NCI-H446 (cell line): ENCODE results near the gene TRPC4AP.

ENCODE experiments used
- DNase-seq, 2 experiments: peaks; one replicate each; lab custom pipeline; 2025; lab: John Stamatoyannopoulos, UW

Gene TRPC4AP

DNA sequence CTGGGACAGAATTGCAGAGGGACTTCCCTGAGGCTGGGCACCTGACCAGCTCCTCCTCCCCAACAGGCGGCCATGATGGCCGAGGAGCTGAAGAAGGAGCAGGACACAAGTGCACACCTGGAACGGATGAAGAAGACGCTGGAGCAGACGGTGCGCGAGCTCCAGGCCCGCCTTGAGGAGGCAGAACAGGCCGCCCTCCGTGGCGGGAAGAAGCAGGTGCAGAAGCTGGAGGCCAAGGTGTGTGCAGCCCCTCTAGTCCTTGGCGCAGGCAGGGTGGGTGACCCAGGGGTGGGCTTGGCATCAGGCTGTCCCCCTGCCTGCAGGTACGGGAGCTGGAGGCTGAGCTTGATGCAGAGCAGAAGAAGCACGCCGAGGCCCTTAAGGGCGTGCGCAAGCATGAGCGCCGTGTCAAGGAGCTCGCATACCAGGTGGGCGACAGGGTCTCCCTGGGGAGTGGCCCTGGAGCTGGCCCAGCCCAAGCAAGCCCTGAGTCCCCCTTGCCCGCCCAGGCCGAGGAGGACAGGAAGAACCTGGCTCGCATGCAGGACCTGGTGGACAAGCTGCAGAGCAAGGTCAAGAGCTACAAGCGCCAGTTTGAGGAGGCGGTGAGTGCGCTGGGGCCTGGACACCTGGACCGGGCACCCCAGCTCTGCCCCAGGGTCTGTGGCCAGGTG is 91.5 kb downstream of the TRPC4AP start:
- no peak for DNase-seq

DNA sequence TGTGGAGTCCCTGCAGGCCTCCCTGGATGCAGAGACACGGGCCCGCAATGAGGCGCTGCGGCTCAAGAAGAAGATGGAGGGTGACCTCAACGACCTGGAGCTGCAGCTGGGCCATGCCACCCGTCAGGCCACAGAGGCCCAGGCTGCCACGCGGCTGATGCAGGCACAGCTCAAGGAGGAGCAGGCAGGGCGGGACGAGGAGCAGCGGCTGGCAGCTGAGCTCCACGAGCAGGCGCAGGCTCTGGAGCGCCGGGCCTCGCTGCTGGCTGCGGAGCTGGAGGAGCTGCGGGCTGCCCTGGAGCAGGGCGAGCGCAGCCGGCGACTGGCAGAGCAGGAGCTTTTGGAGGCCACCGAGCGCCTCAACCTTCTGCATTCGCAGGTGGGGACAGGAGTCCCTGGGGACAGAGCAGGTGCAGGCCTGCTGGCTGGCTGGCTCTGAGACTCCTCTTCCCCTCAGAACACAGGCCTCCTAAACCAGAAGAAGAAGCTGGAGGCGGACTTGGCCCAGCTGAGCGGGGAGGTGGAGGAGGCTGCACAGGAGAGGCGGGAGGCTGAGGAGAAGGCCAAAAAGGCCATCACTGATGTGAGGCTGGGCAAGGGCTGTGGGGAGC is 92.2 kb downstream of the TRPC4AP start:
- DNase-seq = no peak

DNA sequence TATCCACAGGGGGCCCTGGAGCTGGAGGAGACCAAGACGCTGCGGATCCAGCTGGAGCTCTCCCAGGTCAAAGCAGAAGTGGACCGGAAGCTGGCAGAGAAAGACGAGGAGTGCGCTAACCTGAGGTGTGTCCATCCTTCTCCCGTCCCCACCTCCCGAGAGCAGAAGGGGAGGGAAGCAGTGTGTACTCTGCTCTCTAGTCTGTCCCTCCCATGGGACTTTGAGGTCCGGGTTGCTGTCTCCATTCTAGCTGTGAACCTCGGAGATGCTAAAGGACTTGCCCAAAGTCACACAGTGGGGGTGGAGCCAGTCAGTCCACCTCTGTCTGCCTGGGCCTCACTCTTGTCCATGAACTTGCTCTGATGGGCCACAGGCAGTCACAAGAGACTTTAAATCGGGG is 92.8 kb downstream of the TRPC4AP start:
- no peak for DNase-seq

DNA sequence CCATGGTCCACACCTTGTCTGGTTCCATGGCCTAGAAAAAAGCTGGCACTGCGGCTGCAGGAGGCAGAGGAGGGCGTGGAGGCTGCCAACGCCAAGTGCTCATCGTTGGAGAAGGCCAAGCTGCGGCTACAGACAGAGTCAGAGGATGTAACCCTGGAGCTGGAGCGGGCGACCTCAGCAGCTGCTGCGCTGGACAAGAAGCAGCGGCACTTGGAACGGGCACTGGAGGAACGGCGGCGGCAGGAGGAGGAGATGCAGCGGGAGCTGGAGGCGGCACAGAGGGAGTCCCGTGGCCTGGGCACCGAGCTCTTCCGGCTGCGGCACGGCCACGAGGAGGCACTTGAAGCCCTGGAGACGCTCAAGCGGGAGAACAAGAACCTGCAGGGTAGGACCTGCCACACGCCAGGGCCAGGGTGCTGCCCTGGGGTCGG is 93.6 kb downstream of the TRPC4AP start:
- DNase-seq = no peak

DNA sequence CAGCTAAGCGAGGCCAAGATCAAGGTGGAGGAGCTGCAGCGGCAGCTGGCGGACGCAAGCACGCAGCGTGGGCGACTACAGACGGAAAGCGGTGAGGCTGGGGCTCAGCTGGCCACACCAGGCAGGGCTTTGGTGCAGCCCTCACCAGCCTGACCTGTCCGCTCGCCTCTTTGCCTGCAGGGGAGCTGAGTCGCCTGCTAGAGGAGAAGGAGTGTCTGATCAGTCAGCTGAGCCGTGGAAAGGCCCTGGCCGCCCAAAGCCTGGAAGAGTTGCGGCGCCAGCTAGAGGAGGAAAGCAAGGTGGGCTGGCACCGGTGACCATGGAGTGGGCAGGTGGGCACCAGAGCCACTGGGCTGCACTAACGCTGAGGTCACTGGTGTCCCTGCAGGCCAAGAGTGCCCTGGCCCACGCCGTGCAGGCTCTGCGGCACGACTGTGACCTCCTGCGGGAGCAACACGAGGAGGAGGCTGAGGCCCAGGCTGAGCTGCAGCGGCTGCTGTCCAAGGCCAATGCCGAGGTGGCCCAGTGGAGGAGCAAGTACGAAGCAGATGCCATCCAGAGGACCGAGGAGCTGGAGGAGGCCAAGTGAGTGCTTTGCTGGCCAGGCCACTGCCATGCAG is 94.2 kb downstream of the TRPC4AP start:
- no peak for DNase-seq

DNA sequence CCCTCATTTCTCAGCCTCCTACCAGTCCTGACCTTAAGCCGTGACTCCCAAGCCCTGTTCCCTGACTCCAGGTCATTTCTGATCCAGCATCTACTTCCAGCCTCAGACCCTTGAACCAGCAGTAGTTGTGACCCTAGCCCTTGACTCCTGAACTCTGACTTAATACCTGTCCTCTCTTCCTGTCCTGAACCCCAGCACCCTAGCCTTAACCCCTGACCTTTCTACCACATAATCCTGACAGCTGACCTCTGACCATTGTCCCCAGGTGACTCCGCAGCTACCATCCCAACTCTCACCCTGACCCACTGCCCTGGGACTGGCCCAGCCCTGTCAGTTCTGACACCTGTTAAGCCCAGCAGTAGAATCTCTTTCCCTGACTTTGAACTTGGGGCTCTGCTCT is 94.8 kb downstream of the TRPC4AP start:
- DNase-seq = no peak

DNA sequence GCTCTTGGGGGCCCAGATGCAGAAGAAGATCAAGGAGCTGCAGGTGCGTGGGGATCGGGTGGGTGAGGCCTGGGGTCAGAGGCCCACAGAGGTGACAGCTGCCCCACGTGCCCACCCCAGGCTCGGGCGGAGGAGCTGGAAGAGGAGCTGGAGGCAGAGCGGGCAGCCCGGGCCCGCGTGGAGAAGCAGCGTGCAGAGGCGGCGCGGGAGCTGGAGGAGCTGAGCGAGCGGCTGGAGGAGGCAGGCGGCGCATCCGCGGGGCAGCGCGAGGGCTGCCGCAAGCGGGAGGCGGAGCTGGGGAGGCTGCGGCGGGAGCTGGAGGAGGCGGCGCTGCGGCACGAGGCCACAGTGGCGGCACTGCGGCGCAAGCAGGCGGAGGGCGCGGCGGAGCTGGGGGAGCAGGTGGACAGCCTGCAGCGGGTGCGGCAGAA is 95.5 kb downstream of the TRPC4AP start:
- DNase-seq = no peak

DNA sequence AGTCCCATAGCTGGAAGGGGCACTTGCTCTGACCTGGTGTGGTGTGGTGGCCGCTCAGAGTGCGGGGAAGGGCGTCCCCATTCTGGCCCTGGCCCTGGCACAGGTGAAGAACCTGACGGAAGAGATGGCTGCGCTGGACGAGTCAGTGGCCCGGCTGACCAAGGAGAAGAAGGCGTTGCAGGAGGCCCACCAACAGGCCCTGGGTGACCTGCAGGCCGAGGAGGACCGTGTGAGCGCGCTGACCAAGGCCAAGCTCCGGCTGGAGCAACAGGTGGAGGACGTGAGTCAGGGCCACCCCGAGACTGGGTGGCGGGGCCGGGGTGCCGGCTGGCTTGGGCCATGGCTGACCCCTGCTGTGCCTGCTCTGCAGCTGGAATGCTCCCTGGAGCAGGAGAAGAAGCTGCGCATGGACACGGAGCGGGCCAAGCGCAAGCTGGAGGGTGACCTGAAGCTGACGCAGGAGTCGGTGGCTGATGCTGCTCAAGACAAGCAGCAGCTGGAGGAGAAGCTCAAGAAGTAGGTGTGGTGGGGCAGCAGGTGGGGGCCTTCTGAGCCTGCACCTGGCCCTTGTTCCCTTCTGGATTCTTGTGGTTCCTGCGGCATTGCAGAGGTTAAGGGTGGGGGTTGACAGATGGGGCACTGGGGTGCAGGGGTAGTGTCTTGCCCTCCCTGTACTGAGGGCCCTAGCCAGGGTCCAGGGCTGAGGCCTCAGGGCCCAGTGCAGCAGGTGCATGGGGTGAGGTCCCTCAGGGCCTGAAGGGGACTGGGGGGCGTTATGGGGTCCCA is 96.2 kb downstream of the TRPC4AP start:
- no peak for DNase-seq

DNA sequence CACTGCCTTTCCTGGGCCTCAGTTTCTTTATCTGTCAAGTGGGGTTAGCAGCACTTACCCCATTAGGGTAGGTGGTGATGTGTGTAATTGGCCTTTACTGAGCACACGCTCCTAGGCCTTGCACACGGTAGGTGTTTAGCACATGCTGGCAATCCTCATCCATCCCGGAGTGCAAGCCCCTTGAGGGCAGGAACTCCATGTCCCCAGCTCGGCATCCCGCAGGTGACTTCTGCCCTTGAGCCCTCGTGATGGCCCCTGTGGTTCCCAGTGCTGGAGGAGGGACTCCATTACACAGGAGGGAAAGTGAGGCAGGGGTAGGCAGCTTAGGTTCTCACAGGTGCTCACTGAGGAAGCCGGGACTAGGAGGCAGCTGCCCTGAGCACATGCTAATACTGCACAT is 96.9 kb downstream of the TRPC4AP start:
- DNase-seq = no peak

DNA sequence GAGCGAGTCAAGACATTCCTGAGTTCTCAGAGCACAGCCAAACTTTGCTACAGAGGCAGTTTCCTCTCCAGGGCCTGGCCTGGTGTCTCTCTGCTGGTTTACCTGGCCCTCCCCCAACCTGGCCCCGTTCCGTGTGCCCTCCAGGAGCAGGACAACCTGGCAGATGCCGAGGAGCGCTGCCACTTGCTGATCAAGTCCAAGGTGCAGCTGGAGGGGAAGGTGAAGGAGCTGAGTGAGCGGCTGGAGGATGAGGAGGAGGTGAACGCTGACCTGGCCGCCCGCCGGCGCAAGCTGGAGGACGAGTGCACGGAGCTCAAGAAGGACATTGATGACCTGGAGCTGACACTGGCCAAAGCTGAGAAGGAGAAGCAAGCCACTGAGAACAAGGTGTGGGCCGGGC is 97.4 kb downstream of the TRPC4AP start:
- DNase-seq = no peak

DNA sequence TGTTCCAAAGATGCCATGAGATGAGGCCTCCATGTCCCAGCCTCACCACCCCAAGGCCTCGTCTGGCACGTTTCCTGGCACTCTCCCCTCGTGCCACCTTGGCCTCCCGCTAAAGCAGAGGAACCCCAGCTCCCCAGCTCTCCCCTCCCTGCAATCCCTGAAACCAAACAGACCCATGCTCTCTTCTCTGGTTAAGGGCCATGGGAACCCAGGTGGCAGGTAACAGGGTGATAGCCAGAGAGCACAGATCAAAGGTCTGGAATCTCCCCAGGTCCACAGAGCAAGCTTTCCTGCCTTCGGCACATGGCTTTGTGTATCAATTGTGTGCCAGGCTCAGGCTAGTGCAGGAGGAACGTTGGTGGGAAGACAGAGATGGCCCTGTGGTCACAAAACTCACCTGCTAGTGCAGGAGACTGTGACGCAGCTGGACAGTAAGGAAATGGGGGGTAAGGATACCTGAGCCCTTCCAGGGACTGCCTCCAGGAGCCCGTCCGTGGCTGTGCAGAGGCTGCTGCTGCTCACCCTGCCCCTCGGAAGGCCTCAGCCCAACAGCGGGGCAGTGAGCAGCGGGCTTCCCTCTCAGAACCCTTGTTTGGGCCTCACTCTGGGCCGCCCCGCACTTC is 98.0 kb downstream of the TRPC4AP start:
- no peak for DNase-seq

DNA sequence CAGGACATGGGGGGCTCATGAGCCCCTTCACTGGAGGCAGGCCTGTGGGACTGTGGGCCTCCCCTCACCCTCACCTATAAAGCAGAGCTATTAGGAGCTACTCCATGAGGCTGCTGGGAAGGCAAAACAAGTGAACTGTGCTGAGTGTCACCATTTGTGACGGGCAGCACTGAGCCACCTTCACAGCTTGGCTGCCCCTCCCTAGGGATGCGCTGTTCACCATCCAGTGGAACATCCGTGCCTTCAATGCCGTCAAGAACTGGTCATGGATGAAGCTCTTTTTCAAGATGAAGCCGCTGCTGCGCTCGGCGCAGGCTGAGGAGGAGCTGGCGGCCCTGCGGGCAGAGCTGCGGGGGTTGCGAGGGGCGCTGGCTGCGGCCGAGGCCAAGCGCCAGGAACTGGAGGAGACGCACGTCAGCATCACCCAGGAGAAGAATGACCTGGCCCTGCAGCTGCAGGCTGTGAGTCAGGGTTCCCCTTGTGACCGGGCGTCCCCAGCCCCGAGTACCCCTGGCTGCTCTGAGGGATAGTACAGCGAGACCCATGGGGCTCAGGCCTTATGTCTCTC is 98.6 kb downstream of the TRPC4AP start:
- no peak for DNase-seq

DNA sequence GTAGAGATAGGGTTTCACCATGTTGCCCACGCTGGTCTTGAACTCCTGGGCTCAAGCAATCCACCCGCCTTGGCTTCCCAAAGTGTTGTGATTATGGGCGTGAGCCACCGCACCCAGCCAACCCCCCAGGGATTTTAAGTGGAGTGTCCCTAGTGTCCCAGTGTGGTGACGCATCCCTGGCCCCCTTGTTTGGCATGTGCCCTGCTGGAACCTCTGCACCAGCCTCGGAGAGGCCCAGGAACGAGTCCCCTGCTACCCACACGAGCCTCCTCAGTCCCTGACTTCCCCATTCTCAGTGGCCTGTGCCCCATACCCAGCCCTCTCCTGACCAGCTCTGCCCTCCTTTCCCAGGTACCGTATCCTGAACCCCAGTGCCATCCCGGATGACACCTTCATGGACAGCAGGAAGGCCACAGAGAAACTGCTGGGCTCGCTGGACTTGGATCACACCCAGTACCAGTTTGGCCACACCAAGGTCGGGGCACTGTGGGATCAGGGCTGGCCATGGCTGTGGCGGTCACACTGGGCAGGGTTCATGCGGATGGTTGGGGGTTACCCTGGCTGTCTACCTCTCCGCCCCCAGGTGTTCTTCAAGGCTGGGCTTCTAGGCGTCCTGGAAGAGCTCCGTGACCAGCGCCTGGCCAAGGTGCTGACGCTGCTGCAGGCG is 99.7 kb downstream of the TRPC4AP start:
- DNase-seq = no peak

DNA sequence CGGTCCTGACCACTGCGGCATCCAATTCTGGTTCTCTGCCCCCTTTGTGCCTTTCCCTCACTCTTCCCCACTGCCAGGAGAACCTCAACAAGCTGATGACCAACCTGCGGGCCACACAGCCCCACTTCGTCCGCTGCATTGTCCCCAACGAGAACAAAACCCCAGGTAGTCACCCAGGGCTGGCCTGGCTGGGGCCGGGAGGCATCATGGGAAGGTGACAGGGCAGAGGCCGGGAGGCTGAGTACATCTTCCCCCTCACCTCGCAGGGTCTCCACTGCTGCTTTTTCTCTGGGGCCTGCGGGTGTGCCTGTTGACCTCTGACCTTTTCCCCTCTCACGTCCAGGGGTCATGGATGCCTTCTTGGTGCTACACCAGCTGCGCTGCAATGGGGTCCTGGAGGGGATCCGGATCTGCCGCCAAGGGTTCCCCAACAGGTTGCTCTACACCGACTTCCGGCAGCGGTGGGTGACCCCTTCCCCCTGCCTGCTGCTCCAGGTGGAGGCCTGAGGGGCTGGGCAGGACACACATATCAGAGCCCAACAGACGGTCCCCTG is 101.9 kb downstream of the TRPC4AP start:
- no peak for DNase-seq

DNA sequence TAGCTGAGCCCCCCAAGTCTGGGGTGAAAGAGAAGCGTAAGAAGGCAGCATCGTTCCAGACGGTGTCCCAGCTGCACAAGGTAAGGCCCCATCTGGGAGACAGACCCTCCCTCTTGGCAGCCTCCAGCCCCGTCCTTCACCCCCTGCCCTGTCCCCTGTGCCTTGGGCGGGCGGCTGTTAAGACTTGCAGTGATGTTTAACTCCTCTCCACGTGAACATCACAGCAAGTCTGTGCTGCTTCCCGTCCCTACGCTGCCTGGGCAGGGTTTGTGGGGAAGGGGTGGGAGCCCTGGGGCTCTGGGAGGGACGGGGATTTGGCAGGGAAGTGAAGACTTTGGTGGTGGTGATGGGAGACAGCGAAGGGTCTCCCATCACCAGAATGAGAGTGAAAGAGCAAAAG is 102.4 kb downstream of the TRPC4AP start:
- no peak for DNase-seq

DNA sequence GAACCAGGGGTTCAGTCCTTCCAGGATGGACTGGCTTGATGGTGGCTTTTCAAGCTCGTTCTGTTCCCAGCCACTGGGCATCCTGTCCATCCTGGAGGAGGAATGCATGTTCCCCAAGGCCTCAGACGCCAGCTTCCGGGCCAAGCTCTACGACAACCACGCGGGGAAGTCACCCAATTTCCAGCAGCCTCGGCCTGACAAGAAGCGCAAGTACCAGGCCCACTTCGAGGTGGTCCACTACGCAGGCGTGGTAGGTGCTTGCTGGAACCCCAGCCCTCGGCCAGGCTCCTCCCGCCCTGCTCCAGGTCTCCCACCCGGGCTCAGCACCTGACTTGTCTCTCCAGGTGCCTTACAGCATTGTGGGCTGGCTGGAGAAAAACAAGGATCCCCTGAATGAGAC is 102.9 kb downstream of the TRPC4AP start:
- no peak for DNase-seq

DNA sequence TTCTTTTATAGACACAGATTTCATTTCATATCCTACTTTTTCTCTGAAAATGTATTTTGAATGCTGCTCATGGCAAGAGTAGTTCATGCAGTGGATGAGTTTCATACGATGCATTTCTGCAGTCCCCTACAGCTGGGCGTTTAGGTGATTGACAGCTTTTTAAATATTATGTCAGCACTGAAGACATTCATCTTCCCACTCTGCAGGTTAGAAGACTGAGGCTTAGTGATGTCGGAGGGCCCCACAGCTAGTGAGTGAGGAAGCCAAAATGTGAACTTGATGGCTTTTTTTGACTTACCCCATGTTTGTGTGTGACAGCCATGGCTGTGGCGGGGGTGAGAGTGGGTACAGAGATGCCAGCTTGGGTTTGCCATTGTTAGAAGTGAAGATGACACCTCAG is 103.5 kb downstream of the TRPC4AP start:
- no peak for DNase-seq

DNA sequence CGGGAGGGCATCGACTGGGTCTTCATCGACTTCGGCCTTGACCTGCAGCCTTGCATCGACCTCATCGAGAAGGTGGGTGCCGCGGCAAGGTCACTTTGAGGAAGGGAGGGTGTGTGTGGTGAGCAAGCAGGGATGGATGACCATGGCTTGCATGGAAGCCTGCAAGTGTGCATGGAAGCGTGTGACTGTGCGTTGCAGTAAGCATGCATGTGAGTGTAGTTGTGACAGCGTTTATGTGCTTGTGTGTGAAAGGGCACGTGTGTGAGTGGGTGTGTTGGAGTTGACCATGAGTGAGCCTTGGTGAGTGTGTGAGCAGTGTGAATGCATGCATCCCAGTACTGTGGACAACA is 104.4 kb downstream of the TRPC4AP start:
- no peak for DNase-seq

DNA sequence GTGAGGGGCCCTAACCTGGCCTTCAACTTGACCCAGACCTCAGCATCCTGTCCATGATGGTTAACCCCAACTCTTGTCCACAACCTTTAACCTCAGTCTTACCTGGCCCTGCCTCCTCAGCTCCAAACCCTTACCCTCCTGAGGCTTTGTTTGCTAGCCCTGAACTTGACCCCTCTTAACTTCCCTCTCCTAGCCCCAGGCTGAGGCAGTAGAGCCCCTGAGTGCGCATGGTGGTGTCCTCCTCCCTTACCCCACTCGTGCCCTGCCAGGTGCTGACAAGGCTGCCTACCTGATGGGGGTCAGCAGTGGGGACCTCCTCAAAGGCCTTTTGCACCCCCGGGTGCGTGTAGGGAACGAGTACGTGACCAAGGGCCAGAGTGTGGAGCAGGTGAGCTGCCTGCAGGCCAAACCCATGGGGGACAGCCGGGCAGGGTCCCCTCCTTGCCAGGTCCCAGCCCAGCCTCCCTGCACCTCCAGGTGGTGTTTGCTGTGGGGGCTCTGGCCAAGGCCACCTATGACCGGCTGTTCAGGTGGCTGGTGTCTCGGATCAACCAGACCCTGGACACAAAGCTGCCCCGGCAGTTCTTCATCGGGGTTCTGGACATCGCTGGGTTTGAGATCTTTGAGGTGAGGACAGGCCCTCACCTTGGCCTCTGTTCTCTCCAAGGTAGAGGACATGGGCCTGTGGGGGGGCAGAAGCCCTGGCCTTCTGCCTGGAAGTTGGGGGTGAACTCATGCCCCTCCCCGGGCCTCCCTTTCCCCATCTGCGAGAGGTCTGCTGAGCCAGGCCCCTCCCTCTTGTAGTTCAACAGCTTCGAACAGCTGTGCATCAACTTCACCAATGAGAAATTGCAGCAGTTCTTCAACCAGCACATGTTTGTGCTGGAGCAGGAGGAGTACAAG is 105.1 kb downstream of the TRPC4AP start:
- DNase-seq = no peak
